HG02588 (cell line): ENCODE data around the gene HDAC4.
"Not testable (repeated sequence)": the region's sequence is repeated elsewhere in the genome, so short reads cannot be mapped to it uniquely, and the experiment has no call there.

Experiments
- ATAC-seq: cut with Tn5 transposase; IDR thresholded peaks from one replicate; pipeline ENCODE4 v1.9.1; 2021; ENCODE audit warnings: mild to moderate bottlenecking, moderate library complexity; ENCODE audit not compliant: unreplicated experiment

Gene HDAC4

GRCh38 chr2:239042551-239043320 lies 358.1 kb downstream of the HDAC4 start:
- ATAC-seq = no peak

- ATAC-seq = no peak
Observed at GRCh38 chr2:239042046-239042445, 358.8 kb downstream of the HDAC4 start.

GRCh38 chr2:239041062-239041461 lies 359.8 kb downstream of the HDAC4 start:
- no peak for ATAC-seq

- ATAC-seq = no peak
Observed at GRCh38 chr2:239040152-239040761, 360.6 kb downstream of the HDAC4 start.

GRCh38 chr2:239039479-239039861 lies 361.4 kb downstream of the HDAC4 start:
- no peak for ATAC-seq

GRCh38 chr2:239038773-239039478 lies 361.9 kb downstream of the HDAC4 start:
- no peak for ATAC-seq

GRCh38 chr2:239038284-239038683 lies 362.5 kb downstream of the HDAC4 start:
- not testable (repeated sequence) for ATAC-seq

GRCh38 chr2:239037559-239037910 lies 363.3 kb downstream of the HDAC4 start:
- no peak for ATAC-seq

GRCh38 chr2:239036819-239037558 lies 363.8 kb downstream of the HDAC4 start:
- ATAC-seq = no peak

GRCh38 chr2:239035997-239036731 lies 364.7 kb downstream of the HDAC4 start:
- ATAC-seq = no peak

GRCh38 chr2:239035361-239035814 lies 365.4 kb downstream of the HDAC4 start:
- no peak for ATAC-seq

- ATAC-seq = no peak
Observed at GRCh38 chr2:239034561-239035341, 366.1 kb downstream of the HDAC4 start.

GRCh38 chr2:239033801-239034560 lies 366.8 kb downstream of the HDAC4 start:
- no peak for ATAC-seq

GRCh38 chr2:239029958-239030357 lies 370.9 kb downstream of the HDAC4 start:
- no peak for ATAC-seq

- no peak for ATAC-seq
Observed at GRCh38 chr2:239028253-239028619, 372.6 kb downstream of the HDAC4 start.

- no peak for ATAC-seq
Observed at GRCh38 chr2:239027391-239028252, 373.2 kb downstream of the HDAC4 start.

GRCh38 chr2:239026711-239027361 lies 374.0 kb downstream of the HDAC4 start:
- no peak for ATAC-seq
